Hepatocyte (in vitro differentiated cells): ENCODE results near the gene ANKRD7.

Experiments
- CTCF ChIP-seq: fragments of 200-600 bp; sonication (generic); IDR thresholded peaks from 2 replicates; pipeline ENCODE4 v1.5.1; 2016; ENCODE audit warnings: antibody characterized with exemption, mild to moderate bottlenecking; ENCODE audit not compliant: poor library complexity
- EZH2 ChIP-seq: fragments of 200-600 bp; sonication (generic); IDR thresholded peaks from 2 replicates; pipeline ENCODE4 v1.6.1; 2016; ENCODE audit warnings: antibody characterized with exemption, mild to moderate bottlenecking, borderline replicate concordance

DNA sequence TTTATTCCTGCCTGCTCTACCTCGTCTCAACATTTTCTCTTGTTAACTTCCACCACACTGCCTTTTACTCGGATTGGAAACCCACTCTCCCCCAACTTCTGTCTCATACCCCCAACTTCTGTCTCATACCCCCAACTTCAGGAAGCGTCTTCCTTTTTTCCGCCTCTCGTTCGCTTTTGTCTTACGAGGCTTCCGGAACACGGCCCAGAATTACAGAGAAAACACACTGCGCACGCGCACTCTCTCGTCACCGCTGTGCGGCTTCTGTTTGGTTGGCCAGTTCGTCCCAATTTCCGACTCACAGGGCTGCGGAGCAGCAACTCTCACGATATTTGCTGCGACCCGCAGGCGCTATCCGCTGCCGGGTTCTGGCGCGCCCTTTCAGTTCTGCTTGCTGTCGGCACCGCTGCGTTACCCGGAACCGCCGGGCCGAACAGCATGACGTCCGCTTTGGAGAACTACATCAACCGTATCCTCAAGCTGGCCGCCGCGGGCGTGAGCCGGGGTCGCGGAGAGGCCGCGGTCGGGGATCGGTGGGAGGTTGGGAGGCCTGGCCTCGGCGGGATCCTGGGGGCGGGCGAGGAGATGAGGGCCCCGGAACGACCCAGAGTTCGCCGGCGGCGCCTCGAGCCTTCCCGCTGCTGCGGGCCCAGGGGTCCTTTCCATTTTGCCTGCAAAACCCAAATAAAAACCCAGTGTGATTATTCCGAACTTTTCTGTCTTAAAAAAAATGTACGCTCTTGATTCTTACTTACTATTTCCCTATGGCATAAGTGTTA, 40.5 kb upstream of the ANKRD7 start, which contains the start of gene LSM8:
- TF ChIP-seq CTCF (no peak), EZH2 (no peak)
